GM19043 (cell line): ENCODE results near the gene ARID5B.

ENCODE experiments used
- ATAC-seq: cut with Tn5 transposase; IDR thresholded peaks from one replicate; pipeline ENCODE4 v1.9.1; 2021; ENCODE audit warnings: low read depth; ENCODE audit not compliant: unreplicated experiment

The ARID5B gene

GRCh38 chr10:61936770-61937169 is 35.3 kb downstream of the ARID5B start:
- ATAC-seq = no peak

DNA sequence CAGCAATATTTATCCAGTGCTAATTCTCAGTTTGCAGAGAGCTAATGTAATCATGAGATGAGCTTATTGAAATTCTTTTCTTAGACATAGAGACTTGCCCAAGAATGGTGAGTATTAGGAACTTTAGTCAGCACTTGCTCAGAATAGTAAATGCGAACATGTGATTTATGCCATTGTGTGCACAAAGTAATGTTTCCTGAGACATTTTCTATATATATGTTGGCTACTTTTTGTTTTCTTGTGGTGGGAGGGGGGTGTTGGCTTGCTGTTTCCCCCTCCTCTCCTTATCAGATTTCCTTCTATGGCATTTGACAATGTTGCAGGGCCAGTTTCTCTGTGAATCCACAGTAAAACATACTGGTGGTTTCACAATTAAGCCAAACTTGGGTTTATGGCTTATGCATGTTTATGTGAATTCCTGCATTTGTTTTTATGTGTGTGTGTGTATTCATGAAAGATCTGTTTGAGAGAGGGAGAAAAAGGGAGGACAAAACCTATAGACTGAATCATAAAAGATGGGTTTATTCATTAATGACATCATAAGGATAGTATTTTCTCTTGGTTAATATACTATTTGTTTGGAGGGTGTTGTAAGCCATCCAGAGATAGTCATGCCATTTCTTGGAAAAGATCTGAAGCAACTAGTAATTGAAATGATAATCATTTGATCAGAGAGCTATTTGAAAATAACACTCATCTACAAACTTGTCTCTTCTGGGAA is 36.3 kb downstream of the ARID5B start:
- no peak for ATAC-seq

- no peak for ATAC-seq
These were observed 38.4 kb downstream of the ARID5B start for GRCh38 chr10:61939902-61940301.

GRCh38 chr10:61941202-61941681 is 39.7 kb downstream of the ARID5B start:
- ATAC-seq = no peak

GRCh38 chr10:61942604-61943461 is 41.3 kb downstream of the ARID5B start:
- no peak for ATAC-seq

DNA sequence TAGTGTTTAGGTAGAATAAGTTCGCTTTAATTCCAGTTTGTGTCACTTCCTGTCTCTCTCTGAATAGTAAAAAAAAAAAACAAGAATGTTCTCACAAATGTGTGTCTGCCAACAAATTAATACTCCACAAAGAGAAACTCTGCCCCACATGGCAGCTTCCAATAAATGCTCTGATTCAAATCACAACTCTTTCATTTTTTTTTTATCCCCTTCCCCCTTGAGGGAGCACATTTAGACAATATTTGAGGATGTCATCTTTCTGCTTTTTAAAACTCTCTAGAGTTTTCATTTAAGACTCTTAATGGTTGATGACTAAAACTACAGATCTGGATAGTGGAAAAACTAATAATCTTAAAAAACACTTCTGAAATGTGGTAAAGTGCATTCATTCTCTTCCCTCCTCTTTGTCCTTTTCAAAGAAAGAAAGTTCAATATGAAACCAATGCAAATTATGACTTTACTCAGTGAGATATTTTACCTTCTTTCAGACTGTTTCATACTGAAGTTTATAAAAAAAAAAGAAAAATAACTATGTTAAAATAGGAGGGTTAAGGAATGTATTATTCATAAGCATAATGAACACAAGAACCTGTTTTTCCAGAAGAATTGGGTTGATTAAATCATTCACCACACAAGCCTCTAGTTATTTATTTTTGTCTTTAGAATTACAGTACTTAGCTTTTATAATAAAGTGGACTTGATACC is 42.3 kb downstream of the ARID5B start:
- ATAC-seq = peak; percentile 36

DNA sequence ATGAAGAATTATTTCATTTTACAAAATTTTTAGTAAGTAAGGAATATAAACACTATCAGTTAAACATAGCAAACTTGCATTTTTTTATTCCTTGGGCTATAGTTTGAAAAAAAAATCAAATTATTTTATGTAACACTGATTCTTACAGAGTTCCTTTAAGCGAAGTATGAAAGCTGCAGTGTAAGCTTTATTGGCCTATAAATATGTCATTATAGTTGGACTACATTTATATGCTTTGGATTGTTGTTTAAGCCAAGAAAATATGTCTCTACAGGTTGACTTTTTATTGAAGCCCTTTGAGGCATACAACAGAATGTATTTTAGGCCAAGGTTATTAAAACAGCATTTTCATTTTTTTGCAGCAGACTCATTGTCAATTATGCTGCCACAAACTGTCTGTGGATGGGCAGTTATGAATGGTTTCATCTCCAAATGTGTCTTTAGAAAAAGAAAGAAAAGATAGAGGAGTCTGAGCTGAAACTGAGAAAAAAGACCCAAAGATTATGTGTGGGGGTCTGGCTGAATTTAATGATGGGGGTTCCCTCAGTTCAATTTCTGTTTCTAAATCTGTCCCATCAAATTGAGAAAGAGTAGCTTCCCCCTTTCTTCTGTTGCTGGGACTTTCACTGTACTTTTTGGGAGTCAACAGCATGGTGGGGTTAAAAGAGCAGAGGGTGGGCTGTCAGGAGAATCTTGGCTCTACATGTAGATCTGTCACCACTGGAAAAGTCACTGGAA is 43.1 kb downstream of the ARID5B start:
- ATAC-seq = no peak

DNA sequence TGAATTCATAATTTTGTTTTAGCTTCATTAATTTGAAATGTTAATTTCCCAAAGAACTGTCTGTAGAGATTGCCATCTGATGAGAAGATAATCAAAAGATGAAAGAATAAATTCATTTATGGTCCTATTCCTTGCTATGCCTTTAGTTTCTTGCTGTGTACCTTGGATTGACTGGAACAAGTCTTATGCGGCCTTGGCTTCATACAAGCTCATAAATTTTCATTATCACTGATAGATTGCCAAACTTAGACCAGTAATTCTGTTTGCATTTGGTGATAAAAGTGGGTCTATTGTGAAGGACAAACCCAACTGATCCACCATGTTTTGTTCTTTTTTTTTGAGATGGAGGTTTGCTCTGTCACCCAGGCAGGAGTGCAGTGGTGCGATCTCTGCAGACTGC is 48.2 kb downstream of the ARID5B start:
- no peak for ATAC-seq

- ATAC-seq = no peak
These were observed 49.1 kb downstream of the ARID5B start for GRCh38 chr10:61950449-61951143.

DNA sequence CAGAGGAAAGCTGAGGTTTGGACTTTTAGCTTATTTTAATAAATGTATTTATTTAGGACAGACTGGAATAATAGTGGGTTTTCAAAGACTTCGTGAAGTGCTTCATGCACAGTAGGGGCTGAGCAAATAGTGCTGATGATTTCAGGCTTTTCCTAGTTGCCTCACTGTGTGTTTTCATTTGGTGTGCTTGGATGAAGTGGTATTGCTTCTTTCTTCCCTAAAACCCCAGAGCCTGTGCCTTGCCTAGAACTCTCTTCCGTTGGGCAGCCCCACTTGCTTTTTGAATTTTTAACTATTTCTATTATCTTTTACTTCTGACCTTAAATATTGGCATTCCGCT is 49.6 kb downstream of the ARID5B start:
- ATAC-seq = no peak

- no peak for ATAC-seq
These were observed 50.7 kb downstream of the ARID5B start for GRCh38 chr10:61952028-61952674.

DNA sequence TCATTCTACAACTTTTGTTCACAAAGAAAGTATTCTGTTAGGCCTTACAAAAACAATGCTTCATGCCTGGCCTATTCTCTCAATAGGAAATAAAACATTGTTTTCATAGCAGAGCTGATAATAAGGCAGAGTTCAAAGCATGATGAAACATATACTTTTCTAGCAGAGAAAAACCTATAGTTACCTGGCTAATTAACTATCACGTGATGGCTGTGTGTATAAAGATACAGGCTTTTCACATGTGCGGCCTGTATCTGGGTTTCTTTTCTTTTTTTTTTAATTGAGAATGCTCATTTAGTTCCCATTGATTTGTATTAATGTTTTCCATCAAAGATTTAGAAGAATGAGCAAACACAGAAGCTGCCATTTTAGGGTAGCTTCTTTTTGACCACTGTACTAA is 51.7 kb downstream of the ARID5B start:
- no peak for ATAC-seq

- no peak for ATAC-seq
These were observed 56.3 kb downstream of the ARID5B start for GRCh38 chr10:61957806-61958205.

DNA sequence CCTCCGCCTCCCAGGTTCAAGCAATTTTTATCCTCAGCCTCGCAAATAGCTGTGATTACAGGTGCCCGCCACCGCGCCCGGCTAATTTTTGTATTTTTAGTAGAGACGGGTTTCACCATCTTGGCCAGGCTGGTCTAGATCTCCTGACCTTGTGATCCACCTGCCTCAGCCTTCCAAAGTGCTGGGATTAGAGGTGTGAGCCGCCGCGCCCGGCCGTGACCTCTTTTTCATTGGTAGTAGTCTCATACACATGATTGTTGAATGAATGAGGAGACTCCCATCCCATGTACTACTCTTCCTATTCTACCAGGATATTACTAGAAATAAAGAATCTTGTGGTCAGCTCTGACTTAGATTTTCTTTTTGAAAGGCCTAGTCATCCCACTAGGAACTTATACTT is 56.8 kb downstream of the ARID5B start:
- no peak for ATAC-seq

- no peak for ATAC-seq
These were observed 57.3 kb downstream of the ARID5B start for GRCh38 chr10:61958805-61959204.

DNA sequence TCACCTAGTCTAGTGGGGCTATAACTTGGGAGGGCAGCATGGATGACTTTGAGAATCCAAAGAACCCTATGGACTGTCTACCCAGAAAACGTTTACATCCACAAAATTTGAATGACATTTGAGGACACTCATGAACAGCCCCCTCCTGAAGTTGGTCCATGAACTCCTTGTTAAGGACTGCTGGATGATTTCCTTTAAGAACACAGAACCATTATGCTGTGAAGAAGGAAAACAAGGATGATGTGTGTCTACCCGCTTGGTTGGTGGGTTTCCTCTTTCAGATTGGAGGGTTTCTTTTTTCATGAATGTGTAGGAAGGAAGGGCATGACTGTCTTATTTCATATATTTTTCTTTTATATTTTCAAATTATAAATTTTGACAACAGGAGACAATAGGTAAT is 58.3 kb downstream of the ARID5B start:
- no peak for ATAC-seq

- ATAC-seq = no peak
These were observed 59.1 kb downstream of the ARID5B start for GRCh38 chr10:61960396-61961120.

DNA sequence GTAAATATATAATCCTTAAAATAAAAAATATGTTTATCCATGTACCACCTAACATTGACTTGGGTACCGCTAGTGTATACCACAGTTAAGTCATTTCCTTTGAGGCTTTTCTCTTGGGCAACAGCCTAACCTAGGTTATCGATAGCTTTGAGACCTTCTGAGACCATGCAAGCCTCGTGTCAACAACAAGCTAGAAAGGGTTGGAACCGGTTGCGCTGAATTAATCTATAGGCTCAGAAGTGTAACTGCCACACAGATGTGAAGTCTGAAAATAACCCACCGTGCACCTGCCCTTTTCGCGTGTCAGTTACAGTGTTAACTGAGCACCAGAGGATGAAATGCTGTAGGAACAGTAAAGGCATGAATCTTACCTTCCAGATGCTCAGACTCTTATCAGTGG is 59.8 kb downstream of the ARID5B start:
- peak; percentile 56 for ATAC-seq

- no peak for ATAC-seq
These were observed 61.5 kb downstream of the ARID5B start for GRCh38 chr10:61962971-61963370.
